ENCODE measurements around the gene MCTP2. TPM values are rescaled to one million over a fixed set of nuclear protein-coding genes. Genes with fewer than 3 reads are reported as not detected.

The MCTP2 gene
- total and polyA plus RNA-seq, 2 donors (not counting 1 experiment from before 2014, with no cell fraction given), result 38.3 to 64.8 TPM

DNA sequence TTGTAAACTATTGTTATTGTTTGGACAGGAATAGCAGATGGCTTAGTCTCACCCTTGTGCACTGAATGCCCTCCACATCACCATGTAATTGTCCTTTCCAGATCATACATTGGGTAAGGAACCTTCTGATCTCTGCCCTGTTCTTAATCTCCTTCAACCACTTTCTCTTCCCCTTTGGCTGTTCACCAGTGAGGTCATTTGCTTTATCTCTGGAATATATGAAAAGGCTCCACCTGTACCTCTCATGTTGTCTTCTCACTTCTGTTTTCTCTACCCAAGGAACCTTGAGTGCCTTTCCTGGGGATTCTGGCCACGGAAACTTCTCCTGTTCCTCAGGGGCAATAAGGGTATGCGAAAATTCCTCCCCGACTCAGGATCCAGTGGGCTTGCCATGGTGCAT is 28.5 kb downstream of the MCTP2 start:
- peaks cover 79 to 82% of the 10 kb centered on the region in 2 donors for H3K4me1 ChIP-seq (ENCODE audit: control insufficient read depth in 2 of 2, insufficient read depth in 2 of 2, low read length in 2 of 2)

DNA sequence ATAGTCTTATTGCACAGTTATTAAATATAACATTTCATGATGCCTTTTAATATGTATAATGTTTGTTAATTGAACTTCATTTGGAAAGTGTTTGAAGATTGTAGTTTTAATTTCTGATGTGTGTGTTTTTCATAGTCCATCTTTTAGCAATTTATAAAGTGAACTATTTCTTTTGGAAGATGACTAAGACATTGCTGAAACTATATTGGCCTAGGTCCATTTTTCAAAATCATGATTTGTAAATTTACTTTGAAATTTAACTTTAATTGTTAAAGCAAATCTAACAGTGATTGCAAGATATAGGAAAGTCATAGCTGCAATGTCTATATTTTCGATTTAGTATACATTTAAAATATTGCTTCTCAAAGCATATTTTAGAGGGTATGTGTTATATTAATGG is 30.8 kb downstream of the MCTP2 start:
- peaks cover 71 to 75% of the 10 kb centered on the region in 2 donors for H3K4me1 ChIP-seq (ENCODE audit: control insufficient read depth in 2 of 2, insufficient read depth in 2 of 2, low read length in 2 of 2)
- no peak overlapping the region for H3K9ac ChIP-seq (ENCODE audit: low read length)
- peaks cover 73% of the 10 kb centered on the region for H3K79me2 ChIP-seq (ENCODE audit: control insufficient read depth, insufficient read depth, low read length)
- TF ChIP-seq, protein P1, sequence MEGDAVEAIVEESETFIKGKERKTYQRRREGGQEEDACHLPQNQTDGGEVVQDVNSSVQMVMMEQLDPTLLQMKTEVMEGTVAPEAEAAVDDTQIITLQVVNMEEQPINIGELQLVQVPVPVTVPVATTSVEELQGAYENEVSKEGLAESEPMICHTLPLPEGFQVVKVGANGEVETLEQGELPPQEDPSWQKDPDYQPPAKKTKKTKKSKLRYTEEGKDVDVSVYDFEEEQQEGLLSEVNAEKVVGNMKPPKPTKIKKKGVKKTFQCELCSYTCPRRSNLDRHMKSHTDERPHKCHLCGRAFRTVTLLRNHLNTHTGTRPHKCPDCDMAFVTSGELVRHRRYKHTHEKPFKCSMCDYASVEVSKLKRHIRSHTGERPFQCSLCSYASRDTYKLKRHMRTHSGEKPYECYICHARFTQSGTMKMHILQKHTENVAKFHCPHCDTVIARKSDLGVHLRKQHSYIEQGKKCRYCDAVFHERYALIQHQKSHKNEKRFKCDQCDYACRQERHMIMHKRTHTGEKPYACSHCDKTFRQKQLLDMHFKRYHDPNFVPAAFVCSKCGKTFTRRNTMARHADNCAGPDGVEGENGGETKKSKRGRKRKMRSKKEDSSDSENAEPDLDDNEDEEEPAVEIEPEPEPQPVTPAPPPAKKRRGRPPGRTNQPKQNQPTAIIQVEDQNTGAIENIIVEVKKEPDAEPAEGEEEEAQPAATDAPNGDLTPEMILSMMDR (IDR thresholded peaks at IDR 0.05), result no peak
- TF ChIP-seq EZH2 (IDR thresholded peaks at IDR 0.05; ENCODE audit: borderline replicate concordance, insufficient read depth, low read depth, low read length, poor library complexity, severe bottlenecking), result no peak
- Mint-ChIP-seq H3K9me3 (ENCODE audit: insufficient read depth) (no peaks in the 10 kb centered on the region), H3K27me3 (no peaks in the 10 kb centered on the region), H3K4me1 (peaks cover 78% of the 10 kb centered on the region), H3K27ac (no peak overlapping the region), H3K4me3 (no peak overlapping the region)
- no peak for ATAC-seq (ENCODE audit: low read depth)
- CTCF ChIA-PET, result interaction anchor here (1.2 to 1.4 kb wide), 3 partner anchors 22 to 62 kb away, joined by 3 to 4 read pairs (median 3); no protein-coding TSS in a partner anchor
- no peak overlapping the region for H2AFZ ChIP-seq (ENCODE audit: insufficient read depth, low read depth, low read length, poor library complexity, severe bottlenecking)
- DNase-seq, result no peak
- POLR2A ChIA-PET, result interaction anchor here (0.7 kb wide), 1 partner anchor 9 kb away, joined by 3 read pairs; no protein-coding TSS in a partner anchor
- H3K4me2 ChIP-seq (replicated peaks; ENCODE audit: low read depth, low read length, poor library complexity, severe bottlenecking), result no peak overlapping the region
- intact Hi-C loops (cut with micrococcal nuclease), result no loop called here
- whole genome bisulfite sequencing (ENCODE audit: insufficient coverage), result no CpG with 5 or more reads among the region's 1 CpG
- H4K20me1 ChIP-seq (ENCODE audit: control insufficient read depth, insufficient read depth, low read length, poor library complexity, severe bottlenecking), result no peaks in the 10 kb centered on the region
- no peaks in the 10 kb centered on the region for H3K9me3 ChIP-seq (ENCODE audit: control extremely low read depth in 1 of 3, control insufficient read depth in 2 of 3, insufficient read depth in 1 of 3, low read length in 2 of 3)
- H3K36me3 ChIP-seq (replicated peaks in 1 of 2; ENCODE audit: control extremely low read depth in 1 of 2, control insufficient read depth in 1 of 2, extremely low read depth in 1 of 2, insufficient read depth in 2 of 2, low read length in 1 of 2), result no peaks in the 10 kb centered on the region
- no peaks in the 10 kb centered on the region for H3K27me3 ChIP-seq (replicated peaks in 1 of 4; ENCODE audit: control extremely low read depth in 1 of 4, control insufficient read depth in 3 of 4, insufficient read depth in 4 of 4, low read length in 3 of 4)
- H3K4me3 ChIP-seq (ENCODE audit: control extremely low read depth in 1 of 5, extremely low read depth in 1 of 5, insufficient read depth in 1 of 5, low read depth in 2 of 5, low read length in 4 of 5), result no peak overlapping the region
- peak overlapping the region in 1 of 2 donors; percentile 55 for H3K27ac ChIP-seq (ENCODE audit: low read length in 2 of 2)

More for the DNA sequence above, 28.5 kb downstream of the MCTP2 start:
- intact Hi-C loops (cut with micrococcal nuclease), result loop anchor here (2.0 kb wide), 3 partner anchors 13 to 47 kb away; no protein-coding TSS in a partner anchor
- no peaks in the 10 kb centered on the region for H3K9me3 Mint-ChIP-seq (ENCODE audit: insufficient read depth)
- H3K4me3 Mint-ChIP-seq, result peak overlapping the region; percentile 30
- 41% methylated on average over 3 of the region's 3 CpGs for WGBS (ENCODE audit: insufficient coverage)
- H3K9me3 ChIP-seq (ENCODE audit: control extremely low read depth in 1 of 3, control insufficient read depth in 2 of 3, insufficient read depth in 1 of 3, low read length in 2 of 3), result no peaks in the 10 kb centered on the region
- TF ChIP-seq EZH2 (IDR thresholded peaks at IDR 0.05; ENCODE audit: borderline replicate concordance, insufficient read depth, low read depth, low read length, poor library complexity, severe bottlenecking), result no peak
- TF ChIP-seq, protein P1 (IDR thresholded peaks at IDR 0.05), result no peak
- no peak overlapping the region for H2AFZ ChIP-seq (ENCODE audit: insufficient read depth, low read depth, low read length, poor library complexity, severe bottlenecking)
- CTCF ChIA-PET, result interaction anchor here (1.1 kb wide), 1 partner anchor 31 kb away, joined by 3 read pairs; no protein-coding TSS in a partner anchor
- H3K27me3 ChIP-seq (replicated peaks in 1 of 4; ENCODE audit: control extremely low read depth in 1 of 4, control insufficient read depth in 3 of 4, insufficient read depth in 4 of 4, low read length in 3 of 4), result no peaks in the 10 kb centered on the region
- ATAC-seq (ENCODE audit: low read depth) (peak; percentile 10), DNase-seq (peak; percentile 60)
- peaks cover 81% of the 10 kb centered on the region for H3K4me1 Mint-ChIP-seq
- no peak overlapping the region for H3K9ac ChIP-seq (ENCODE audit: low read length)
- H3K27me3 Mint-ChIP-seq, result no peaks in the 10 kb centered on the region
- peak overlapping the region in 1 of 5 experiments; percentile 23 for H3K4me3 ChIP-seq (ENCODE audit: control extremely low read depth in 1 of 5, extremely low read depth in 1 of 5, insufficient read depth in 1 of 5, low read depth in 2 of 5, low read length in 4 of 5)
- peak overlapping the region; percentile 82 for H3K27ac Mint-ChIP-seq
- POLR2A ChIA-PET, result interaction anchor here (1.6 kb wide), 1 partner anchor 27 kb away, joined by 7 read pairs; no protein-coding TSS in a partner anchor
- H3K4me2 ChIP-seq (replicated peaks; ENCODE audit: low read depth, low read length, poor library complexity, severe bottlenecking), result peak overlapping the region; percentile 61
- H3K27ac ChIP-seq (ENCODE audit: low read length in 2 of 2), result peak overlapping the region; percentile 72 to 78
- peaks cover 70% of the 10 kb centered on the region for H3K79me2 ChIP-seq (ENCODE audit: control insufficient read depth, insufficient read depth, low read length)
- H3K36me3 ChIP-seq (replicated peaks in 1 of 2; ENCODE audit: control extremely low read depth in 1 of 2, control insufficient read depth in 1 of 2, extremely low read depth in 1 of 2, insufficient read depth in 2 of 2, low read length in 1 of 2), result no peaks in the 10 kb centered on the region
- no peaks in the 10 kb centered on the region for H4K20me1 ChIP-seq (ENCODE audit: control insufficient read depth, insufficient read depth, low read length, poor library complexity, severe bottlenecking)
